ENCODE data around the gene C5orf52.
"Not testable (repeated sequence)": the region's sequence is repeated elsewhere in the genome, so short reads cannot be mapped to it uniquely, and the experiment has no call there.

C5orf52 gene

DNA sequence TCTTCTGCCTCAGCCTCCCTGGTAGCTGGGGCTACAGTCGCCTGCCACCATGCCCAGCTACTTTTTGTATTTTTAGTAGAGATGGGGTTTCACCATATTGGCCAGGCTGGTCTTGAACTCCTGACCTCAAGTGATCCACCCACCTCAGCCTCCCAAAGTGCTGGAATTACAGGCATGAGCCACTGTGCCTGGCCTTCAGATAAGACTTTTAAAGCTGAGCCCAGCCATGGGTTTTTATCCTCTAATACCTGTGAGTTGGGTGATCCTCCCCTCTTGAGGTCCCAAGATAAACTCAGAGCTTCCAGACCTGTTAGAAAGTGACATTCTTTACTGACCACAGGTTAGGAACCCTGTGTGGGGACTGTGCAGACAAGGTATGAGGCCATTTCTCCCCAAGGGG, 56.5 kb downstream of the C5orf52 start:
- DNase-seq, result not testable (repeated sequence)
